Mesenchymal stem cell (in vitro differentiated cells and primary cell): ENCODE results near the gene RCAN2.

Experiments used
- DNase-seq: peaks from one replicate; pipeline ENCODE4 v3.0.0-alpha.2; 2013
- H2AFZ ChIP-seq: one replicate; pipeline ENCODE4 v1.6.1; 2013; ENCODE audit warnings: low read depth, mild to moderate bottlenecking, control low read depth, inconsistent platforms, low read length, moderate library complexity
- H2AK5ac ChIP-seq: 2 replicates; pipeline ENCODE4 v1.6.1; 2013; ENCODE audit warnings: low read length, moderate library complexity, mild to moderate bottlenecking, inconsistent platforms; ENCODE audit not compliant: severe bottlenecking
- H2BK120ac ChIP-seq: one replicate; pipeline ENCODE4 v1.6.1; 2013; ENCODE audit warnings: low read depth, mild to moderate bottlenecking, inconsistent platforms, low read length, moderate library complexity
- H2BK12ac ChIP-seq, 2 experiments: one replicate each; pipeline ENCODE4 v1.6.1; 2013; ENCODE audit warnings: inconsistent platforms in 2 of 2, low read length in 2 of 2, mild to moderate bottlenecking in 2 of 2, moderate library complexity in 2 of 2, control low read depth in 1 of 2
- H2BK15ac ChIP-seq: one replicate; pipeline ENCODE4 v1.6.1; 2013; ENCODE audit warnings: mild to moderate bottlenecking, low read depth, inconsistent platforms; ENCODE audit not compliant: poor library complexity, severe bottlenecking
- H2BK5ac ChIP-seq: 2 replicates; pipeline ENCODE4 v1.6.1; 2013; ENCODE audit warnings: low read depth, mild to moderate bottlenecking, low read length, control low read depth, inconsistent platforms; ENCODE audit not compliant: poor library complexity, severe bottlenecking
- H3K14ac ChIP-seq, 2 experiments: one replicate each; pipeline ENCODE4 v1.6.1; 2013; ENCODE audit warnings: inconsistent platforms in 2 of 2, low read length in 2 of 2, control low read depth in 1 of 2, mild to moderate bottlenecking in 1 of 2, moderate library complexity in 1 of 2
- H3K18ac ChIP-seq, 2 experiments: one replicate each; pipeline ENCODE4 v1.6.1; 2013; ENCODE audit warnings: inconsistent platforms in 2 of 2, low read length in 2 of 2, control low read depth in 1 of 2, low read depth in 1 of 2, mild to moderate bottlenecking in 1 of 2
- H3K23ac ChIP-seq, 2 experiments: one replicate each; pipeline ENCODE4 v1.6.1; 2013; ENCODE audit warnings: inconsistent platforms in 2 of 2, low read length in 2 of 2, mild to moderate bottlenecking in 2 of 2, moderate library complexity in 2 of 2, control low read depth in 1 of 2
- H3K27ac ChIP-seq: 2 replicates; pipeline ENCODE4 v1.5.1; 2013; ENCODE audit warnings: mild to moderate bottlenecking, moderate library complexity, low read length, control low read depth, inconsistent platforms; ENCODE audit not compliant: poor library complexity, severe bottlenecking
- H3K27me3 ChIP-seq, 2 experiments: 2 replicates each; pipeline versions ENCODE4 v1.6.1 to v1.7.0; 2013; ENCODE audit warnings: low read length in 2 of 2, mild to moderate bottlenecking in 2 of 2, moderate library complexity in 2 of 2, control low read depth in 1 of 2, inconsistent platforms in 1 of 2; ENCODE audit not compliant: control insufficient read depth in 1 of 2, insufficient read depth in 1 of 2
- H3K36me3 ChIP-seq, 2 experiments: 2 replicates each; pipeline versions ENCODE4 v1.6.1 to v1.7.0; 2013; ENCODE audit warnings: low read length in 2 of 2, control low read depth in 1 of 2, inconsistent platforms in 1 of 2, low read depth in 1 of 2, mild to moderate bottlenecking in 1 of 2; ENCODE audit not compliant: insufficient read depth in 2 of 2, control insufficient read depth in 1 of 2
- H3K4ac ChIP-seq, 2 experiments: one replicate each; pipeline ENCODE4 v1.6.1; 2013; ENCODE audit warnings: inconsistent platforms in 2 of 2, low read length in 2 of 2, mild to moderate bottlenecking in 2 of 2, moderate library complexity in 2 of 2, control low read depth in 1 of 2, low read depth in 1 of 2
- H3K4me1 ChIP-seq: 2 replicates; pipeline ENCODE4 v1.6.1; 2013; ENCODE audit warnings: low read depth, low read length, control low read depth; ENCODE audit not compliant: control insufficient read depth, insufficient read depth
- H3K4me2 ChIP-seq: 2 replicates; pipeline ENCODE4 v1.6.1; 2013; ENCODE audit warnings: low read length, mild to moderate bottlenecking, inconsistent platforms; ENCODE audit not compliant: poor library complexity, severe bottlenecking
- H3K4me3 ChIP-seq, 2 experiments: 2 replicates each; pipeline versions ENCODE4 v1.5.1 to v1.7.0; 2013; ENCODE audit warnings: low read length in 2 of 2, mild to moderate bottlenecking in 2 of 2, control low read depth in 1 of 2, low read depth in 1 of 2; ENCODE audit not compliant: insufficient read depth in 1 of 2
- H3K79me1 ChIP-seq: replicated peaks from 2 replicates; pipeline ENCODE4 v1.6.1; 2013; ENCODE audit warnings: mild to moderate bottlenecking, control low read depth, low read length, inconsistent platforms; ENCODE audit not compliant: poor library complexity, severe bottlenecking
- H3K9ac ChIP-seq: 2 replicates; pipeline ENCODE4 v1.7.0; 2013; ENCODE audit warnings: mild to moderate bottlenecking, low read length, moderate library complexity
- H3K9me3 ChIP-seq: 2 replicates; pipeline ENCODE4 v1.7.0; 2013; ENCODE audit warnings: mild to moderate bottlenecking, low read length; ENCODE audit not compliant: control insufficient read depth
- H4K8ac ChIP-seq: one replicate; pipeline ENCODE4 v1.6.1; 2013; ENCODE audit warnings: inconsistent platforms, mild to moderate bottlenecking, low read length, moderate library complexity
- H4K91ac ChIP-seq: one replicate; pipeline ENCODE4 v1.6.1; 2013; ENCODE audit warnings: mild to moderate bottlenecking, low read length, inconsistent platforms
- WGBS: methylation state at CpG from one replicate; pipeline ENCODE4 v1.1.7; 2013; ENCODE audit warnings: mixed read lengths; 5-methylcytosine and 5-hydroxymethylcytosine counted together

RCAN2 gene

DNA sequence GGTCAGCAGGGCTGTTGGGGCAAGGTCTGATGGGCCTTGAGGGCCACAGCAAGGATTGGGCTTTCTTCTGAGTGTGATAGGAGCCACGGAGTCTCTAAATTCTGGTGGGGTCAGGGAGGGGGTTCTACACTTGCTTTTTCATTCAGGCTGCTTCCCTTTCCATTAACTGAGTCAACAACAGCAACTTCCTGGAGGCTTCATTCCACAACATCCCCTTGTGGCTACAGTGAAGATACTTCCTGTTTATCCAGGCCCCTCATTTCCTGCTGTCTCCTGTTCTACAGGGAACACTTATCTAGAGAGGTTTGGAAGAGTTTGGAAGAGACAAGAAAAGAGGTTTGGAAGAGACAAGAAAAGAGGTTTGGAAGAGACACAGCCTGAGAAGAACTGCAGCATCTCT lies 175.7 kb downstream of the RCAN2 start:
- H3K23ac ChIP-seq = no peak overlapping the region
- H2BK15ac ChIP-seq = no peak overlapping the region
- H4K8ac ChIP-seq = no peak overlapping the region
- H3K4ac ChIP-seq = no peak overlapping the region
- 75% methylated on average over 1 of the region's 1 CpG for WGBS
- no peak overlapping the region for H3K9ac ChIP-seq
- no peaks in the 10 kb centered on the region for H3K36me3 ChIP-seq
- H2AK5ac ChIP-seq = no peak overlapping the region
- H2AFZ ChIP-seq = no peak overlapping the region
- H3K27me3 ChIP-seq = no peaks in the 10 kb centered on the region
- no peaks in the 10 kb centered on the region for H3K4me1 ChIP-seq
- H3K4me2 ChIP-seq = no peak overlapping the region
- H3K79me1 ChIP-seq = no peaks in the 10 kb centered on the region
- H4K91ac ChIP-seq = peak overlapping the region; percentile 16
- H2BK120ac ChIP-seq = no peak overlapping the region
- no peak overlapping the region for H3K18ac ChIP-seq
- no peak overlapping the region for H3K14ac ChIP-seq
- no peak overlapping the region for H2BK5ac ChIP-seq
- no peak for DNase-seq
- no peak overlapping the region for H3K4me3 ChIP-seq
- no peaks in the 10 kb centered on the region for H3K9me3 ChIP-seq
- H3K27ac ChIP-seq = no peak overlapping the region
- no peak overlapping the region for H2BK12ac ChIP-seq

DNA sequence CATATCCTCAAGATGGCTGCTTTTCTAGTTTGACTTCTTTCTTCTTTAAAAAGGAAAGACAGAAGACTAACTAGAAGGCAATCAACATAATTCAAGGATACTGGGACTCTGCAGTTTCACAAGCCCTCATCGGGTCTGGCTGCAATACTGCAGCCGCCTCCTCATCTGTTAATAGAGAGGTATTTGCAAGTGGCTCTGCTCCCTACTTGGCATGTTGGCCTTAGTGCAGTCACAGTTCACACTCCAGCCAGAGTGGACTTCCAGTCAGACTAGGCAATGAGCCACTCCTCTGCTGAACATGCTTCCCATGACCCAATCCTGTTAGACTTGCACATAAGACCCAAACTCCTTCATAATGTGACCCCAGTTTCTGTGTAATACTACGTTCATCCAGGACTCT lies 178.6 kb downstream of the RCAN2 start:
- Histone ChIP-seq H3K4me1 (no peaks in the 10 kb centered on the region), H3K4me2 (no peak overlapping the region), H2AFZ (no peak overlapping the region), H3K4ac (no peak overlapping the region), H3K9ac (no peak overlapping the region), H3K27ac (no peak overlapping the region), H3K18ac (no peak overlapping the region), H2BK15ac (no peak overlapping the region), H3K4me3 (no peak overlapping the region), H4K8ac (no peak overlapping the region), H3K79me1 (no peaks in the 10 kb centered on the region), H2BK120ac (no peak overlapping the region), H2BK12ac (no peak overlapping the region), H3K14ac (no peak overlapping the region), H2BK5ac (no peak overlapping the region), H3K27me3 (no peaks in the 10 kb centered on the region), H3K9me3 (no peaks in the 10 kb centered on the region), H3K36me3 (no peaks in the 10 kb centered on the region), H4K91ac (no peak overlapping the region), H2AK5ac (no peak overlapping the region), H3K23ac (no peak overlapping the region)
- 86% methylated on average over 3 of the region's 3 CpGs for WGBS
- DNase-seq = no peak

DNA sequence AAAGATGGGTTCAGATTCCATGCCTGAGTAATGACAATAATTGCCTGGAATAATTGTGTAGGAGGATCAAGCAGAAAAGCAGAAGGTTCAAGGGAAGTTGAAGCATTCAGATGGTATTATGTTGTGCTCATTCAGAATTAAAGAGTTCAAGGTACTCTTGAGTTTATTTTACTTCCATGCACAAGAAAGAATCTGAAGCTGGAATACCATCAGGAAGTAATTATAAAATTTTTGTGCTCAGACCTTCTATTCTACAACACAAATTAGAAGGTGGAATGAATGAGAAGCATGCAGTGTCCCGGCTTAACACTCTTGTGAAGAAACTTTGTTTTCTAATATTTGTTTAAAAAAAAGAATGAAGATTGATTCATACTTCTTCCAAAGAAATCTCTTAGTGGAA lies 181.1 kb downstream of the RCAN2 start:
- no peak overlapping the region for H2BK5ac ChIP-seq
- no peak overlapping the region for H2BK12ac ChIP-seq
- no peaks in the 10 kb centered on the region for H3K27me3 ChIP-seq
- no peak overlapping the region for H3K9ac ChIP-seq
- H3K4me3 ChIP-seq = no peak overlapping the region
- no peak overlapping the region for H3K27ac ChIP-seq
- no peak overlapping the region for H3K4me2 ChIP-seq
- H4K91ac ChIP-seq = no peak overlapping the region
- WGBS = no CpG with 5 or more reads among the region's 1 CpG
- H2AFZ ChIP-seq = no peak overlapping the region
- no peaks in the 10 kb centered on the region for H3K79me1 ChIP-seq
- H3K4me1 ChIP-seq = no peaks in the 10 kb centered on the region
- no peak overlapping the region for H3K14ac ChIP-seq
- H3K4ac ChIP-seq = no peak overlapping the region
- H2AK5ac ChIP-seq = no peak overlapping the region
- no peaks in the 10 kb centered on the region for H3K36me3 ChIP-seq
- no peaks in the 10 kb centered on the region for H3K9me3 ChIP-seq
- H3K23ac ChIP-seq = no peak overlapping the region
- H4K8ac ChIP-seq = no peak overlapping the region
- H3K18ac ChIP-seq = no peak overlapping the region
- no peak for DNase-seq
- H2BK15ac ChIP-seq = no peak overlapping the region
- no peak overlapping the region for H2BK120ac ChIP-seq

DNA sequence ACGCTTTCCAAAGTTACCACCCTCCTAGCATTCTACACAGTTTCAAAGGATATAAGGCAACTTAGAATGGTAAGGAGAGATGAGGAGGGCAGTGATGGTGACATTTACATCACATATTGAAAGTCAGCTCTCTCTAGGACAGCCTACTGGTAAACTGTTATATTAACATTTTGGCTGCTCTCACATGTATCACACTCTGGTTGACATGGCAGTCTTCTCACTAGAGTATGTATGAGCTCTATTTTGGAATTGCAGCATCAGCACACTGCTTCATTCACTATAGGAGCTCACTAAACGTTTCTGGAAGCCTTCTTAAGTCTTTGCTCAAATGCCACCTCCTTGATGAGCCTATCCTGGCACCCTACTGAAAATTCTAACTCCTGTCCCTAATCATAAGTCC lies 184.8 kb downstream of the RCAN2 start:
- no peak overlapping the region for H2BK5ac ChIP-seq
- H3K18ac ChIP-seq = no peak overlapping the region
- H3K4me1 ChIP-seq = no peaks in the 10 kb centered on the region
- H3K23ac ChIP-seq = no peak overlapping the region
- no peak overlapping the region for H2BK120ac ChIP-seq
- no peak overlapping the region for H4K91ac ChIP-seq
- 27% methylated on average over 1 of the region's 2 CpGs for WGBS
- no peak overlapping the region for H4K8ac ChIP-seq
- DNase-seq = no peak
- no peaks in the 10 kb centered on the region for H3K36me3 ChIP-seq
- H3K4me3 ChIP-seq = no peak overlapping the region
- no peak overlapping the region for H2AFZ ChIP-seq
- H3K27ac ChIP-seq = no peak overlapping the region
- no peak overlapping the region for H3K14ac ChIP-seq
- no peak overlapping the region for H3K9ac ChIP-seq
- H3K4ac ChIP-seq = no peak overlapping the region
- H2BK12ac ChIP-seq = no peak overlapping the region
- no peaks in the 10 kb centered on the region for H3K9me3 ChIP-seq
- H3K79me1 ChIP-seq = no peaks in the 10 kb centered on the region
- no peak overlapping the region for H2AK5ac ChIP-seq
- H2BK15ac ChIP-seq = no peak overlapping the region
- H3K27me3 ChIP-seq = no peaks in the 10 kb centered on the region
- no peak overlapping the region for H3K4me2 ChIP-seq
